ENCODE measurements around the gene CACNA1F.
A peak's percentile ranks its signal among the peaks of the same experiment; 100 is the strongest.

CACNA1F gene

DNA sequence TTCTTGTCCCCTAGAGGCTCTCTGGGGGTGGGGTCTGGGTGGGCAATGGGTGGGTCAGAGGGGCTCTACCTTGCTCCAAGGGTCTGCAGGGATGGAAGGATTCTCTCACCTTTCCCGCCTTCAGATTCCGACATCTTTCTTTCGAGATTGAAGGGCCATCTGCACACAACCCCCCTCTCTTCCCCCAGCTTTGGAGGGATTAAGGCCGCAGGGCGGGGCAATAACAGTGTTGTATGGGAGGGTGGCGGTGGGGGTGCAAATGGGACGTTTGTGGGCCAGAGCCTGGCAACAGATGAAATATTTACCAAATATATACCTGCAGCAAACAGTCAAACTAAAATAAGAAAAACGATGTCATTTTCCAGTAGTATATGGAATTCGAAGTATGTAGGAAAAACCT is at the start of gene CACNA1F:
Gene CACNA1F (minus strand): TSS at position 165 of the 400 bp plus-strand sequence. CDS start 31 bp downstream, at position 134.
- DNase-seq: no peak

DNA sequence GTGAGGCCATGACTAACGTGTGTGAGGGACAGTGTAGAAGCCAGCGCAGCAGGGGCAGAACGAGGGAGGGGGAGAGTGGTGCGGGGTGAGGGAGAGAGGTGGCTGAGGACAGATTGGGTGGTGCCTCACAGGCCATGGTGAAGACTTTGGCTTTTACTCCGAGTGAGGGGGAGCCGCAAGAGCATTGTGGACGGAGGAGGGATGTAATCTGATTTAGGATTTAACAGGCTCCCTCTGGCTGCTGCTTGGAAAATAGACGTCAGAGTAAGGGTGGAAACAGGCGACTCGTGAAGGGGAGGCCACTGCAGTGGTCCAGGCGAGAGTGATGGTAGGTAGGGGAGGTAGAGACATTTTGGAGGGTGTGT is 49.5 kb upstream of the CACNA1F start:
- DNase-seq: peak in 2 of 56 donors; percentile 6 to 24

DNA sequence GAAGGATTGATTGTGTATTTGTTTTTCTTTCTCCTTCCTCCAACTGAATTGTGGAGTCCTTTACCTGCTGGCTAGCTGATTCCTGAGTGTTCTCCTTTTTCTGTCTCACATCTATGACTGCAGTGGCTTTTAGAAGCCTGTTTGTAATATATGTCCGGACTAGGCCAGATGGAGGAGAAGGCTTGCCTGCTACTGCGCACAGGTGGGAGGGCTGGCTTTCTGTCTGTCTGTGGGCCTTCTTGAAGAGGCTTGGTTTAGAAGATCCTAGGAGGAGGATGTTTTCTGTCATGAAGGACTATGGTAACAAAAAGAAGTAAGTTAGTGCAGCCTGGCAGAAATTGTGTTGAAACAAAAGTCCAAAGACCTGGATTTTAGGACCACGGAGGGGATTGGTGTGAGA is 44.9 kb upstream of the CACNA1F start:
- no peak for DNase-seq

DNA sequence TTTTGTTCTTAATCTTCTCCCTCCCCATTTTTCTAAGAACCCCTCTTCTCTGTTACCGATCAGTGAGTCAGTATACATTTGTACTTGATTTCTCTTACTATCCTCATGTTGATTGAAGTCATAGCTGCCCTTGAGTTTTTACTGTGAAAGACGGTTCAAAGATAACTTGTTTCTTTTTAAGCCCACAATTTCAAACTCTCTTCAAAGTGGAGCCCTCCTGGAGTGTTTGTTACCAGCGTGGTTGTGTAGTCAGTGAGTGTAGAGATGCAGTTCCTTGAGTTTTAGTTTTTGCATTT is 44.3 kb upstream of the CACNA1F start:
- no peak for DNase-seq

DNA sequence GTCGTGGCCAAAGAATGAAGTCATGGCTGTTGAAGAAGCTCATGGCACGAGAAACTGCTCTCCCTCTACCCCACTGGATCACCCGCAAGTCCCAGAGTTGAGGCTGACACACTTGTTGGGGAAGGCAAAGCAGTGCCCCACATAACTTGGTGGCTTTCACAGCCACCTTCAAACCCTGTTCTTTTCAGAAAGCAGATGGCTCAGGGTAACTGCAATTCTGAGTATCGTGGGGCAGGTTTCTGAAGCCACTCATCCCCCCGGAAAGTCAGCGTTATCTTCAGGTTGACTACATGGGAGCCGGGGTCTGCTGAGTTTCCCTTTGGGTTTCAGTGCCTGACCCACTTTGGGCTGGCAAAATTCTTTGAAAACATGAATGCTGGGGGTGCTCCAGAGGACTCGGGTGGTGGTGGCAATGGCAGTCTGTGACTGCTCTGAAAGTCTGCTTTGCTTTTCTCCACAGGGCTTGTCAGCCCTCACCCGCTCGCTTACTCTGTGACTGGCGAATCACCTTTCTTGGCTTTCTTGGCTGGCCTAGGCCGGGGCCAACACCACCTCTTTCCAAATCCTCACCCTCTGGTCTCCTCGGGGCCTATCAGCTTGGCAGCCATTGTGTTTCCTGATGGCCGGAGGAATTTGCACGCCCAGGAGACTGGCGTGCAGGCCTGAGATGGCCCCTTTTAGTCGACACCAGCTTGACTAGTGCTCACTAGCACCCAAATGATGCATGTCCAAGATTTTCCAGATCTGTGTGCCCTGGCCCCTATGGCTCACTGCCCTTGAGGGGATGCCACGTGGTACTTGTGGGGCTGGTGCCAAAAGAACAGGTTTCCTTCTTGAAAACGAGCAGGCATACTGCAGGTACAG is 43.8 kb upstream of the CACNA1F start:
- DNase-seq: peak in 1 of 56 donors; percentile 11

DNA sequence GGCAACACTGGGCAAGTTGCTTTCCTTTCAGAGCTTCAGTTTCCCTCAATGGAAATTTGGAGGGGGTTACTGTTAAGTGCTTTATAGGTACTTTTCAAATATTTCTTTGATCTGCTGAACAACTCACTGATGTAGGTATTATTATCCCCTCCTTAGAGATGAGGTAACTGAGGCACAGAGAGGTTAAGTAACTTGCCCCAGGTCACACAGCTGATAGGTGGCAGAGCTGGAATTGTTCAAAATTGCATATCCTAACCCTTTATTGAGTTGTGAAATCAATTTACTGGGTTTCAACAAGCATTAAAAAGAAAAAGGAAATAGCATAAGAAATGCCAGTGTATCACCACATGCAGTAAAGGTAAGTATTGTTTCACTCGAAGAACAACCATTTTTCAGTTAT is 43.1 kb upstream of the CACNA1F start:
- DNase-seq: no peak

DNA sequence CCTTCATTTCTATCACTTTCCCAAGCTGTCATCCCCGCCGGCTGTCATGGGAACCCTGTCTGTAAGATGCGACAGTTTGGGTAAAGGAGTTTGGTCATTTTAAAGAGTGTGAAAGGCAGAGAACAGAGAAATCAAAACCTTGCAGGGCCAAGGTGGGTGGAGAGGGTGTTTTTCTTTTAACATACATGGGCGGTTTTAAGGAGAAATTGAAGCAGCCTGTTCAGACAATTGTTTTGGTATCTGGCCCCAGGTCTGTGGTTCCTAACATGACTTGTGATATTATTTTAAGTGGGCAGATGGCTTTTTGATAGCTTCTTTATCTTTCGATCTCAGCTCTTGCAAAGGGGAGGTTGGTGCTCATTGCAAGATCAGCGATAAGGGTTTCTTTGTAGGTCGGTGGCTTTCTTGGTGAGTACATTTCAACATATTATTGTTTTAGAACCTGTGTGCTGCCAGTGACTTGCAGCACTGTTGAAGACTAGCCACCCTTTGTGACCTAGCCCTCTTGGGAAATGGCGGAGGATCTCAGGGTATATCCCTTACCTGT is 40.1 kb upstream of the CACNA1F start:
- DNase-seq: no peak

DNA sequence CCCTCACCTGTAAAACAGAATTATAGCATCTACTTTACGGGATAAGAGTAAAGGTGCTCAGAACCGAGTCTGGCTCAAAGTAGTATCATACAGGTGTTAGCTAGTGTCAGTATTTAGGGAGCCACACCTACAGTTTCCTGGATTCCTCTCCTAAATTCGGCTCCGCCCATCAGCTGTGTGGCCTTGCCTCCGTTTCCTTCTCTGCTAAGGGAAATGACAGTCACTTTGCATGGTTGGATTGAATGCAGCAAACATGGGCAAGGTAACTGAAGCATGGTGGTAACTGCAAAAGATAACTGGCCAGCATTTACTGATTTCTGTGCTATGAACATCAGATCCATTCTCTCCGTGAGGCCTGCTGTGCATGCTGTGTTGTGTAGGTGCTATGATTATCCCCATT is 39.3 kb upstream of the CACNA1F start:
- DNase-seq: no peak

DNA sequence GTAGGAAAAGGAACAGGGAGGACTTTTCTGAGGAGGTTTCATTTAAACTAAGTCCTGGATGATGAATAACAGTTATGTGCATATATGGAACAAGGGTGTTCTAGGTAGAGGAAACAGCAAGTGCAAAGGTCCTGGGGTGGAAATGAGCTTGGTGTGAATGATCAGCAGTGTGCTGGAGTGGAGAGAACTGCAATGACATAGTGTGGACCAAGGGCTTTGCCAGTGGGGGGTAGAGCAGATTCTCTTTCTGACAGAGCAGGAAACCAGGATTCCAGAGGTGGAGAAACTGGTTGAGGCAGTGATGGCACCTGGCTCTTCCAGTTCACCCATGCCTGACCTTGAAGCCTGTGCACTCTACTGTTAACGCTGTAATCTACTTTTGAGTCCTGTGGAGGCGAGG is 38.2 kb upstream of the CACNA1F start:
- DNase-seq: no peak

DNA sequence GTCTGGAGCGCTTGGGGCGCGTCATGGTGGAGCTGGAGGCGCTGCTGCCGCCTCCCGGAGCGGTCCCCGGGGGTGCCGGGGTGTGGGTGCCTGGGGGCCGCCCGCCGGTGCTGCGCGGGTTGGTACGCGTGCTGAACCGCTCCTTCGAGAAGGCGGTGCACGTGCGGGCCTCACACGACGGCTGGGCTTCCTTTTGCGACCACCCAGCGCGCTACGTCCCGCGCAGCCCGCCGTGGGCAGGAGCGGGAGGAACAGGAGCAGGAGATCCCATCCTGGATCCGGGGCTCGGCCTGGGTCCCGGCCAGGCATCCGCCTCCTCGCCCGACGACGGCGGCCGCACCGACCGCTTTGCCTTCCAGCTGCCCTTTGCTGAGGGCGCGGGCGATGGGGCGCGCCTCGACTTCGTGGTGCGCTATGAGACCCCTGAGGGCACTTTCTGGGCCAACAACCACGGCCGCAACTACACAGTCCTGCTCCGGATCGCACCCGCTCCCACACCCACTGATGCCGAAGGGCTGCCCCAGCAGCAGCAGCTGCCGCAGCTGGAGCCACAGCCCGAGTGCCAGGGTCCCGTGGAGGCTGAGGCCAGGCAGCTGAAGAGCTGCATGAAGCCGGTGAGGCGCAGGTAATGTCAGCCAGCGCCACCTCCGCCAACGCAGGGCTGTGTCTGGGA is 37.2 kb upstream of the CACNA1F start:
- DNase-seq: no peak

DNA sequence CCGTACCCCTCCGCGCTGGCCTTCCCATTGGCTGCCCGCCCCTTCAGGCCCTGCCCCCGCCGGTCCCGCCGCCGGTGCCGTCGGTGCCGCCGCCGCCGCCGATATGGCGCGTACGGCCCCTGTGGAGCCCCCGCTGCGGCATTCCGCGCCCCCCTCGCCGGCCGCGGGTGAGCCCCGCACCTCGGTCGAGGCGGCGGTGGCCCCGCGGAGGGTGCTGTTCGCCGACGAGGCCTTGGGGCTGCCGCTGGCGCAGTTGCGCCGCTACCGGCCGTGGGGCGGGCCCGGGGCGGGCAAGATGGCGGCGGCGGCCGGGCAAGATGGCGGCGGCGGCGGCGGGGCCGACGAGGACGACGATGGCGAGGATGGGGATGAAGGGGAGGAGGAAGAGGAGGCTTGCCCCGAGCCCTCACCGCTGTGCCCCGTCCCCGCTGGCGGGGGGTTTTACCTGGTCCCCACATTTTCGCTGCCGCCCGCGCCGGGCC is 36.7 kb upstream of the CACNA1F start, which contains the start of gene PPP1R3F:
Gene PPP1R3F (plus strand): TSS at position 27 of the 482 bp plus-strand sequence. CDS start 77 bp downstream, at position 104.
- DNase-seq: peak in 3 of 56 donors; percentile 36 to 61 (median 41)

DNA sequence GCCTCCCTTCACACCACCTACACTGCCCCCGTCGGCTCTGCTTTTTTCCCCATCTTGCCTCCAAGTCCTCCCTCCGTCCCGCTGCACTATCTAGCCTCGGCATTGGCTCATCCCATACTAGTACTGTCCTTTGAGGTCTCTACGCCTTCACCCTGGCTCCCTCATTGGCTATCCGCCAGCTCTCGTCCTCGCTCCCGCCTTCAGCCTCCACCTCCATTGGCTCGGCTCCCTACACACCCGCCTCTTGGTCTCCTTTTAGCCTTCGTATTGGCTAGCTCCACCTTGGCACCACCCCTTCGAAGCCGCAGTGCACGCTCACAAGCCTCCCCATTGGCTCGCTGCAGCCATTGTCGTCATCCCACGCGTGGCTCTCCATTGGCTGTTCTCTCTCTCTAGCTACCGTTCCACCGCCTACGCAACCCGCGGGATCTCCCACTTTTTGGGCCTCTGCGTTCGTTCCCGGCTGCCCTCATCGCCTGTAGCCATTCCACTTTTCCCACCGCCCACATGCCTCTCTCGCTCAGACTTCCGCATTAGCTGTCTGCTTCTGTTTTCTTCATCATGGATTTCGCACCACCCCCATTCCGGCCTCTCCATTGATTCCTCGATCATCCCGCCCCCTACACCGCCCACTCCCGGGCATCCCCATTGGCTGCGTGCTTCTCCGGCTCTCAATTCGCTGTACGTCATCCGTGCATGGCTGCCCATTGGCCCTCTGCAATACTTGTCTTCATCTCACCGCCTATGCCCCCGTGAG is 36.0 kb upstream of the CACNA1F start:
- DNase-seq: peak; percentile 72 to 97 (median 92)

DNA sequence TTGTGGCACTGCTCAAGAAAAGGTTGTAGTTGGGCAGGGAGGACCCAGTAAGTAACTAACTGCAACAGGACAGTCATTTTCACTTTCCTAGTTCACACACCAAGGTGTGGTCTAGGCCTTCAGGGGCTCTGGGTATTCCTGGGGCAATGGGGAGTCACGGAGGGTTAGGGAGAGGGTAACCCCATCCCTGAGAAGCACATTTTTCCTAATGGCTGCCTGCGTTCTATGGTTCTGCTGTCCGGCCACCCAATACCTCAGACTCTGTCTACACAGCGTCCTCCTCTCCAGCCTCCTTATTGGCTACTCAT is 35.5 kb upstream of the CACNA1F start:
- no peak for DNase-seq

DNA sequence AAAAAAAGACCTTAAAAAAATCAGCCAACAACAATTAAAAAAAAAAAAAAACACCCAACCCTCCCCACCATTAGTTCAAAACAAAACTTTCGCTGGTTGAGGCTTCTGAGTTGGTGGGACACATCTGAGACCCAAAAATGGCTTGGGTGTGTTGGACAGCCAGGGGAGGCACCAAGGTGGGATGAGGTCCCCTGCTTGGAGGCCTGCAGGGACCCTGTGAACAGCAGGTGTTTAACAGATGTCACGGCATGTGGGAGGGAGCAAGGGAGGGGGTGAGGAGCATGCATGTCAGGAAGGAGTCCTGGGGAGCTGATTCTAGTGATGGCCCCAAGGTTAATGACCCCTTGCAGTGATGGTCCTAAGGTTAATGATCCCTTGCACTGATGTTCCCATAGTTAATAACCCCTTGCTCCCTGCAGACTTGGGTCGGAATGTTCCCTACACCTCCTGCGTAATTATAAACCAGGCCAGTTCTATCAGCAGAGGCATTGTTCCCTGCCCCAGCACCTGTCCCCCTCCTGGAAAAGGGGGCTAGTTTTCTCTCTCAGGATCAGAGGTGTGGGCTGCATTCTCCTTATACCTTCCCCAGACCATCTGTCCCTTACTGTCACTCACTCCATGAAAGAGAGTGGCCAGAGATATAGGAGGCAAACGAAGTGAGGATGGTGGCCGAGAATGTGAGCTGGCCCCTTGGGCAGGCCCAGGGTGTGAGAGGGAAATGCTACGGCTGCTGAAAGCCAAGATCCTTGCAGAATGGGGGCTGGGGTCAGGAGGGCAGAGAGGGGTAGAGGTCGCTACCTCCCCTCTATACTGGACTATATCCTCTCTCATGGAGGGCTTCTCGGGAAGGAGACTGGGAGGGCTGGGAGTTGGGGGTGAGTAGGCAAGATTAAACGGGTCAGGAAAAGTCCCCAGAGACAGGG is 33.6 kb upstream of the CACNA1F start:
- no peak for DNase-seq

DNA sequence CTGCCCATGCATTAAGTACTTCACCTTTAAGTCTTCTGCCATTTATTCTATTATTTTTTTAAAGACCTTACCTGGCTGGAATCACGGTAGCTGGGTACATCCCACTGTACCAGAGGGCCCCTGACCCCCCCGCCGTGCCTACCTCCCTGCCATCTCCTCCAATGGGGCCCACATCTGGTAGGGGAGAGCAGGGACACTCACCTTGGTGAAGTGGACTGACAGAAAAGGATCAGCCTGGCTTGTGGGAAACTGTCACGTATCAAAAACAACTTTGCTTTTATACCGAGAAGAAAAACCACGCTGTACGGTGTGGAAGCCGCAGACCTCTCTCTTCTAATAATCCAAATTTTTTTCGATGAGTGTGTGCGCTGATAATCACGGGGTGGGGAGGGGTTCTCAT is 31.3 kb upstream of the CACNA1F start, which contains the start of gene FOXP3:
Gene FOXP3 (minus strand): TSS at position 251 of the 400 bp plus-strand sequence. CDS start 6,205 bp downstream, outside the sequence.
- no peak for DNase-seq

DNA sequence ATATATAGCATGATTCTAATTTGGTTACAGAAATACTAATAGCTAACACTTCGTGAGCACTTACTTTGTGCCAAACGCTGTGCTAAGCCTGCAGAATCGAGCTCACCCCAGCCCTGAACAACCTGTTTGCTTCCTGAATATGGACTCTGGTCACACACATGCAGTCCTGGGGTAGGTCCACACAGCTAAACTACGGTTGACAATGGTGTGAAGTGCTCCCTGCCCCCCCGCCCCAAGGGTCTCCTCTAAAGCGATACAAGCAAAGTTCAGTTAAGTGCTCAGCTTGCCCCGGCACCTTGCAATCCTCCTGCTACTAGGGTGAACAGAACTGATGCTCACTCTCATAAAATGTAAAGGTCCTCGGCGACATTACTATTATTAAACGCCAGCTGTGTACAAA is 30.5 kb upstream of the CACNA1F start:
- DNase-seq: no peak

DNA sequence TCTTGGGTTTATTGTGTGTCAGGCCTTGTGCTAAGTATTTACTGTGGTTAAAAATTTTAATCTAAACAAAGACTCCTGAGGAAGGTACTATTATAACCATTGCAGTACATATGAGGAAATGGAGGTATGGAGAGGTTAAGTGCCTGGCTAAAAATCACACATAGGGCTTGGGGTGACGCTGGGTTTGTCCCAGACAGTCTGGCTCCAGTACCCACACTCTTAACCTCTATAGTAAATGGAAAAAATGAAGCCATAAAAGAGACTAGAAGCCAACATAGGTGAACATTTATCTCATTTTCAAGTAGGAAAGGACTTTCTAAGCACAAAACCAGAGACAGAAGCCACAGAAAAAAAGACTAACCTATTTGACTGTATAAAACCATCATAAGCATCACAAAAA is 29.5 kb upstream of the CACNA1F start:
- no peak for DNase-seq

DNA sequence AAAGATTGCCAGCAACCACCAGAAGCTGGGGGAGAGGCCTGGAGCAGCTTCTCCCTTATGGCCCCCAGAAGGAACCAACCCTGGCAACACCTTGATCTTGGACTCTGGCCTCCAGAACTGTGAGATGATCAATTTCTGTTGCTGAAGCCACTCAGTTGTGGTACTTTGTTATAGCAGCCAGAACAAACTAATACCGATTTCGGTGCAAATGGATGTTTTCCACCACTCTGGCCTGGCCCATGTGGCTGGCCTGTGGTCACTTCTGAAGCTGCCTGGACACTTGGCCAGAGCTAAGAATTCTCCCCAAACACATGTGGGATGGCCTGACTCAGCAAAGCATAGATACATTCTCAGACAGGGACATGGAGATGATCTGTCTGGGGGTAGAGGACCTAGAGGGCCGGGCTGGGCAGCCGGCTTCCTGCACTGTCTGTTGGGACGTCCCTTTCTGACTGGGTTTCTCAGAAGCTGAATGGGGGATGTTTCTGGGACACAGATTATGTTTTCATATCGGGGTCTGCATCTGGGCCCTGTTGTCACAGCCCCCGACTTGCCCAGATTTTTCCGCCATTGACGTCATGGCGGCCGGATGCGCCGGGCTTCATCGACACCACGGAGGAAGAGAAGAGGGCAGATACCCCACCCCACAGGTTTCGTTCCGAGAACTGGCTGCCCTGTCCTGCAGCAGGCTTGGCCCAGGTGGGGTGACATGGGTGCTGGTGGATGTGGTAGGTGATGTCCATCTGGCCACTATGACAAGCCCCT is 27.3 kb upstream of the CACNA1F start:
- no peak for DNase-seq

DNA sequence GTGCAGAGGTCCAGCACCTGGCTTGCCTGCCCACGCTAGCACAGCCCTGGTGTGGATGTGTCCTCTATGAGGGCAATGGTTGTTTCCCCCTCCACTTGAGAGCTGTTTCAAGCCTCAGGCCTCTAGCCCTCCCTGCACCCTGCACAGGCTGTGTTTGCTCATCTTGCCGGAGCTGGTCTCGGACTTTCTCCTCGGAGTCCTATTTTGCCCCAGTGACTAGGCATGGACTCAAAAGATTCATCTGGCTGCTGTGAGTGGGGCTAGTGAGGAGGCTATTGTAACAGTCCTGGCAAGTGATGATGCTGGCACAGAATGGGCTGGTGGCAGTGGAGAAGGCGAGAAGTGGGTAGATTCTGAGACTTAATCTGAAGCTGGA is 25.6 kb upstream of the CACNA1F start:
- DNase-seq: no peak

Data from amygdala (tissue), 56 donors.